ENCODE measurements around the gene DNAAF5. TPM values are rescaled to one million over a fixed set of nuclear protein-coding genes. Genes with fewer than 3 reads are reported as not detected.

DNAAF5 gene
- total RNA-seq, 2 experiments from 2014 or later = 22.3 to 27.5 TPM

- H3K4me3 Mint-ChIP-seq = no peak overlapping the region
- no peak overlapping the region for H3K27ac Mint-ChIP-seq
- DNase-seq = no peak
- no peaks in the 10 kb centered on the region for H3K27me3 Mint-ChIP-seq
- peaks cover 3% of the 10 kb centered on the region for H3K9me3 Mint-ChIP-seq (ENCODE audit: low read depth)
- H3K4me1 Mint-ChIP-seq = peaks cover 28% of the 10 kb centered on the region
- CTCF ChIA-PET = no interaction called here
- peaks cover 31% of the 10 kb centered on the region for H3K36me3 Mint-ChIP-seq
- ATAC-seq = no peak
These were observed 2.9 kb downstream of the DNAAF5 start for GRCh38 chr7:729140-730000.

GRCh38 chr7:730501-731439 lies 4.3 kb downstream of the DNAAF5 start:
- no peak overlapping the region for H3K27ac Mint-ChIP-seq

GRCh38 chr7:731440-732085 lies 5.1 kb downstream of the DNAAF5 start:
- ATAC-seq (no peak), DNase-seq (no peak)
- H3K27ac Mint-ChIP-seq = no peak overlapping the region
- H3K4me1 Mint-ChIP-seq = peaks cover 17% of the 10 kb centered on the region
- CTCF ChIA-PET = interaction anchor here (1.3 kb wide), 1 partner anchor 410 kb away, joined by 4 read pairs; no protein-coding TSS in a partner anchor
- H3K4me3 Mint-ChIP-seq = no peak overlapping the region
- peaks cover 15% of the 10 kb centered on the region for H3K36me3 Mint-ChIP-seq
- no peaks in the 10 kb centered on the region for H3K27me3 Mint-ChIP-seq
- H3K9me3 Mint-ChIP-seq (ENCODE audit: low read depth) = no peaks in the 10 kb centered on the region

More at GRCh38 chr7:730501-731439, 4.3 kb downstream of the DNAAF5 start:
- Mint-ChIP-seq H3K27me3 (no peaks in the 10 kb centered on the region), H3K36me3 (peaks cover 18% of the 10 kb centered on the region), H3K4me3 (no peak overlapping the region), H3K4me1 (peaks cover 20% of the 10 kb centered on the region), H3K9me3 (ENCODE audit: low read depth) (no peaks in the 10 kb centered on the region)
- no peak for ATAC-seq
- DNase-seq = no peak
- CTCF ChIA-PET = interaction anchor here (1.3 kb wide), 1 partner anchor 409 kb away, joined by 4 read pairs; no protein-coding TSS in a partner anchor

- Mint-ChIP-seq H3K27ac (no peak overlapping the region), H3K4me1 (peaks cover 17% of the 10 kb centered on the region), H3K4me3 (no peak overlapping the region), H3K27me3 (no peaks in the 10 kb centered on the region), H3K36me3 (peaks cover 15% of the 10 kb centered on the region), H3K9me3 (ENCODE audit: low read depth) (no peaks in the 10 kb centered on the region)
- DNase-seq (no peak), ATAC-seq (no peak)
- CTCF ChIA-PET = interaction anchor here (1.3 kb wide), 1 partner anchor 411 kb away, joined by 4 read pairs; no protein-coding TSS in a partner anchor
These were observed 5.6 kb downstream of the DNAAF5 start for GRCh38 chr7:732094-732541.

GRCh38 chr7:732556-732955 lies 6.1 kb downstream of the DNAAF5 start:
- no peak for DNase-seq
- Mint-ChIP-seq H3K4me1 (peaks cover 18% of the 10 kb centered on the region), H3K27ac (peak overlapping the region; percentile 29), H3K27me3 (no peaks in the 10 kb centered on the region), H3K9me3 (ENCODE audit: low read depth) (no peaks in the 10 kb centered on the region), H3K4me3 (no peak overlapping the region), H3K36me3 (peaks cover 18% of the 10 kb centered on the region)
- ATAC-seq = no peak
- CTCF ChIA-PET = interaction anchor here (1.3 kb wide), 1 partner anchor 411 kb away, joined by 4 read pairs; no protein-coding TSS in a partner anchor

GRCh38 chr7:734214-734613 lies 7.7 kb downstream of the DNAAF5 start:
- no peak for ATAC-seq
- Mint-ChIP-seq H3K9me3 (ENCODE audit: low read depth) (no peaks in the 10 kb centered on the region), H3K27ac (no peak overlapping the region), H3K27me3 (no peaks in the 10 kb centered on the region), H3K4me1 (peaks cover 6% of the 10 kb centered on the region), H3K4me3 (no peak overlapping the region), H3K36me3 (peaks cover 26% of the 10 kb centered on the region)
- DNase-seq = no peak
- CTCF ChIA-PET = no interaction called here

GRCh38 chr7:734808-735207 lies 8.3 kb downstream of the DNAAF5 start:
- H3K27me3 Mint-ChIP-seq = no peaks in the 10 kb centered on the region
- H3K4me3 Mint-ChIP-seq = no peak overlapping the region
- ATAC-seq (no peak), DNase-seq (no peak)
- peaks cover 3% of the 10 kb centered on the region for H3K4me1 Mint-ChIP-seq
- peaks cover 23% of the 10 kb centered on the region for H3K36me3 Mint-ChIP-seq
- no peak overlapping the region for H3K27ac Mint-ChIP-seq
- H3K9me3 Mint-ChIP-seq (ENCODE audit: low read depth) = no peaks in the 10 kb centered on the region
- CTCF ChIA-PET = no interaction called here

GRCh38 chr7:738241-738640 lies 11.7 kb downstream of the DNAAF5 start:
- Mint-ChIP-seq H3K4me1 (peaks cover 3% of the 10 kb centered on the region), H3K4me3 (no peak overlapping the region), H3K27ac (no peak overlapping the region), H3K9me3 (ENCODE audit: low read depth) (no peaks in the 10 kb centered on the region), H3K36me3 (peaks cover 14% of the 10 kb centered on the region), H3K27me3 (no peaks in the 10 kb centered on the region)
- no peak for ATAC-seq
- CTCF ChIA-PET = no interaction called here
- DNase-seq = no peak

- H3K36me3 Mint-ChIP-seq = peaks cover 14% of the 10 kb centered on the region
- H3K27me3 Mint-ChIP-seq = no peaks in the 10 kb centered on the region
- no peak overlapping the region for H3K27ac Mint-ChIP-seq
- no peaks in the 10 kb centered on the region for H3K9me3 Mint-ChIP-seq (ENCODE audit: low read depth)
- ATAC-seq = no peak
- DNase-seq = no peak
- CTCF ChIA-PET = no interaction called here
- no peak overlapping the region for H3K4me3 Mint-ChIP-seq
- H3K4me1 Mint-ChIP-seq = peaks cover 3% of the 10 kb centered on the region
These were observed 12.4 kb downstream of the DNAAF5 start for GRCh38 chr7:738723-739454.

GRCh38 chr7:739455-739982 lies 13.0 kb downstream of the DNAAF5 start:
- Mint-ChIP-seq H3K27me3 (no peaks in the 10 kb centered on the region), H3K4me3 (no peak overlapping the region), H3K27ac (no peak overlapping the region), H3K4me1 (peaks cover 3% of the 10 kb centered on the region), H3K36me3 (peaks cover 17% of the 10 kb centered on the region), H3K9me3 (ENCODE audit: low read depth) (no peaks in the 10 kb centered on the region)
- CTCF ChIA-PET = no interaction called here
- DNase-seq = no peak
- ATAC-seq = no peak

- Mint-ChIP-seq H3K4me3 (no peak overlapping the region), H3K36me3 (peaks cover 24% of the 10 kb centered on the region), H3K4me1 (peaks cover 3% of the 10 kb centered on the region), H3K9me3 (ENCODE audit: low read depth) (peaks cover 2% of the 10 kb centered on the region), H3K27ac (no peak overlapping the region), H3K27me3 (no peaks in the 10 kb centered on the region)
- ATAC-seq = no peak
- CTCF ChIA-PET = no interaction called here
- no peak for DNase-seq
These were observed 13.8 kb downstream of the DNAAF5 start for GRCh38 chr7:739983-740942.
